ENCODE measurements around the gene HNRNPUL1.

DNA sequence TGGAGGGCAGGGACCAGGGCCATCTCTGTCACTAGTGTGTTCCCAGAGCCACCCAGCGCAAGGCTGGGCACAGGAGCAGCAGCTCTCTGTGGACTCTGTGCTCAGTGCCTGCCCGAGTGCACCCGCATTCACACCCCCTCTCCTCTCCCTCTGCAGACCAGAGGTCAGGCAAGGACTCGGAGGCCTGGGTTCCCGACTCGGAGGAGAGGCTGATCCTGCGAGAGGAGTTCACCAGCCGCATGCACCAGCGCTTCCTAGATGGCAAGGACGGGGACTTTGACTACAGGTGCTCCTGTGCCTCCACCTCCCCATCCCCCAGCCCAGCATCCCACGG, 56.0 kb downstream of the HNRNPUL1 start:
- TF ChIP-seq EZH2phosphoT487 (IDR thresholded peaks at IDR 0.05; ENCODE audit: insufficient read depth, low read depth) (no peak), EZH2 (IDR thresholded peaks at IDR 0.05; ENCODE audit: insufficient read depth, poor library complexity, severe bottlenecking) (no peak)
